Measurements from ENCODE around the gene CISTR.
"Not testable (repeated sequence)": the region's sequence is repeated elsewhere in the genome, so short reads cannot be mapped to it uniquely, and the experiment has no call there.

DNA sequence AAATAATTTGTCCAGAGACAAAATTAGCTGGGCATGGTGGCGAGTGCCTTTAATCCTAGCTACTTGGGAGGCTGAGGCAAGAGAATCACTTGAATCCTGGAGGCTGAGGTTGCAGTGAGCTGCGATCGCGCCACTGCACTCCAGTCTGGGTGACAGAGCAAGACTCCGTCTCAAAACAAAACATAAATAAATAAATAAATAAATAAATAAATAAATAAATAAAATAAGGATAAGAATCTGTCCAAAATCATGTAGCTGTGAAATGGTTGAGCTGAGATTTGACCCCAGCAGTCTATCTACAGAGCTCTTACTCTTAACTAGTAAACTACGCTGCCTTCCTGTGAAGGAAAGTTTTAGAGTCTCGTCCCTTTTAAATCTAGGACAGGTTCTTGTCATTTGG lies 27.9 kb upstream of the CISTR start:
- not testable (repeated sequence) for TF ChIP-seq CTCF, POLR2A (IDR thresholded peaks at IDR 0.05)
